ENCODE data around the gene ADSS1. TPM values are rescaled to one million over a fixed set of nuclear protein-coding genes. Genes with fewer than 3 reads are reported as not detected.
A peak's percentile ranks its signal among the peaks of the same experiment; 100 is the strongest.

Gene ADSS1
- total RNA-seq, 1 donor = 4.3 TPM

GRCh38 chr14:104752735-104753527 lies 28.9 kb downstream of the ADSS1 start, which contains the start of gene SIVA1:
SIVA1 (plus strand) TSS chr14:104753147; CDS start chr14:104753202, 55 bp downstream.
- Histone ChIP-seq H3K9me3 (ENCODE audit: low read depth, low read length) (no peaks in the 10 kb centered on the region), H3K4me3 (ENCODE audit: insufficient read depth, low read length) (peak within 1 kb of the TSS; percentile 99), H3K36me3 (ENCODE audit: insufficient read depth, low read length) (peaks cover 22% of the 10 kb centered on the region), H4K20me1 (ENCODE audit: insufficient read depth, low read length) (peaks cover 35% of the 10 kb centered on the region), H3K4me2 (ENCODE audit: insufficient read depth, low read length) (peak within 1 kb of the TSS; percentile 97), H3K27ac (ENCODE audit: low read depth, low read length) (peak within 1 kb of the TSS; percentile 91), H2AFZ (ENCODE audit: low read length) (peak within 1 kb of the TSS; percentile 98), H3K27me3 (ENCODE audit: insufficient read depth, low read length) (no peaks in the 10 kb centered on the region), H3K79me2 (ENCODE audit: insufficient read depth, low read length) (peaks cover 50% of the 10 kb centered on the region), H3K4me1 (ENCODE audit: insufficient read depth, low read length) (peaks cover 28% of the 10 kb centered on the region)
- TF ChIP-seq, protein P1, sequence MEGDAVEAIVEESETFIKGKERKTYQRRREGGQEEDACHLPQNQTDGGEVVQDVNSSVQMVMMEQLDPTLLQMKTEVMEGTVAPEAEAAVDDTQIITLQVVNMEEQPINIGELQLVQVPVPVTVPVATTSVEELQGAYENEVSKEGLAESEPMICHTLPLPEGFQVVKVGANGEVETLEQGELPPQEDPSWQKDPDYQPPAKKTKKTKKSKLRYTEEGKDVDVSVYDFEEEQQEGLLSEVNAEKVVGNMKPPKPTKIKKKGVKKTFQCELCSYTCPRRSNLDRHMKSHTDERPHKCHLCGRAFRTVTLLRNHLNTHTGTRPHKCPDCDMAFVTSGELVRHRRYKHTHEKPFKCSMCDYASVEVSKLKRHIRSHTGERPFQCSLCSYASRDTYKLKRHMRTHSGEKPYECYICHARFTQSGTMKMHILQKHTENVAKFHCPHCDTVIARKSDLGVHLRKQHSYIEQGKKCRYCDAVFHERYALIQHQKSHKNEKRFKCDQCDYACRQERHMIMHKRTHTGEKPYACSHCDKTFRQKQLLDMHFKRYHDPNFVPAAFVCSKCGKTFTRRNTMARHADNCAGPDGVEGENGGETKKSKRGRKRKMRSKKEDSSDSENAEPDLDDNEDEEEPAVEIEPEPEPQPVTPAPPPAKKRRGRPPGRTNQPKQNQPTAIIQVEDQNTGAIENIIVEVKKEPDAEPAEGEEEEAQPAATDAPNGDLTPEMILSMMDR (IDR thresholded peaks at IDR 0.05; ENCODE audit: extremely low read depth, low read depth, low read length) = no peak
- peak; percentile 100 for DNase-seq (ENCODE audit: insufficient read length, low spot score, missing footprints)

DNA sequence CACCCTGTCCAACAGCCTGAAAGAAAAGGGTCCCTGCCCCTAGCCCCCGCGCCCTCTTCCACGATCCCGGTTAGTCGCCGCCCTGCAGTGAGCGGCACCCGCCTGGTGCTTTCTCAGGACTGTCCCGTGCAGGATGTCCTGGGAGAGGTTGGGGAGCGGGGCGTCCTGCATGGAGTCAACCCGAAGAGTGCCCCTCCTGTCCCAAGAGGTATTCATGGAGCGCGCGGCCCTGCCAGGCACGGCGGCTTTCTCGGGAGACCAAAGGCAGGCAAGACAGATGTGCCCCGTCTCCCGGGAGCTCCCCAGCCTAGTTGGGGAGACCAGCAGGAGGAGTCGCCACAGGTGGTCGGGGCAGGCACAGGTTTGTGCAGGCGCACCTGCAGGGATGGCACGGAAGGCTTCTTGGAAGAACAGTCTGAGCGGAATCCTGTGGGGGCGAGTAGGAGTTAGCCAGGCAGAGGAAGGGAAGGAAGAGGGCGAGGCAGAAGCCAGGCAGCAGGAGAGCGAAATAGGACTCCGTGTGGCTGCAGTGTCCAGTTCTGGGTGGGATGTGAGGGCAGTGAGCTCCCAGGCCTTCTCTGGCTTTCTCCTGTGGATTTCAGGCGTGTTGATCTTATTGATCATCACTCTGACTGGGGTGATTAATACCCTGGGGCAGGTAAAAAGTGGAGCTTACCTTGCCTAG lies 29.6 kb downstream of the ADSS1 start:
- peak; percentile 76 for DNase-seq (ENCODE audit: insufficient read length, low spot score, missing footprints)
- H3K36me3 ChIP-seq (ENCODE audit: insufficient read depth, low read length) = peaks cover 26% of the 10 kb centered on the region
- peaks cover 54% of the 10 kb centered on the region for H3K79me2 ChIP-seq (ENCODE audit: insufficient read depth, low read length)
- peak overlapping the region; percentile 97 for H3K4me2 ChIP-seq (ENCODE audit: insufficient read depth, low read length)
- peak overlapping the region; percentile 99 for H3K4me3 ChIP-seq (ENCODE audit: insufficient read depth, low read length)
- H3K27ac ChIP-seq (ENCODE audit: low read depth, low read length) = peak overlapping the region; percentile 91
- H2AFZ ChIP-seq (ENCODE audit: low read length) = peak overlapping the region; percentile 65
- H3K9me3 ChIP-seq (ENCODE audit: low read depth, low read length) = no peaks in the 10 kb centered on the region
- no peaks in the 10 kb centered on the region for H3K27me3 ChIP-seq (ENCODE audit: insufficient read depth, low read length)
- H3K4me1 ChIP-seq (ENCODE audit: insufficient read depth, low read length) = peaks cover 27% of the 10 kb centered on the region
- peaks cover 39% of the 10 kb centered on the region for H4K20me1 ChIP-seq (ENCODE audit: insufficient read depth, low read length)
- TF ChIP-seq, protein P1 (IDR thresholded peaks at IDR 0.05; ENCODE audit: extremely low read depth, low read depth, low read length) = no peak

DNA sequence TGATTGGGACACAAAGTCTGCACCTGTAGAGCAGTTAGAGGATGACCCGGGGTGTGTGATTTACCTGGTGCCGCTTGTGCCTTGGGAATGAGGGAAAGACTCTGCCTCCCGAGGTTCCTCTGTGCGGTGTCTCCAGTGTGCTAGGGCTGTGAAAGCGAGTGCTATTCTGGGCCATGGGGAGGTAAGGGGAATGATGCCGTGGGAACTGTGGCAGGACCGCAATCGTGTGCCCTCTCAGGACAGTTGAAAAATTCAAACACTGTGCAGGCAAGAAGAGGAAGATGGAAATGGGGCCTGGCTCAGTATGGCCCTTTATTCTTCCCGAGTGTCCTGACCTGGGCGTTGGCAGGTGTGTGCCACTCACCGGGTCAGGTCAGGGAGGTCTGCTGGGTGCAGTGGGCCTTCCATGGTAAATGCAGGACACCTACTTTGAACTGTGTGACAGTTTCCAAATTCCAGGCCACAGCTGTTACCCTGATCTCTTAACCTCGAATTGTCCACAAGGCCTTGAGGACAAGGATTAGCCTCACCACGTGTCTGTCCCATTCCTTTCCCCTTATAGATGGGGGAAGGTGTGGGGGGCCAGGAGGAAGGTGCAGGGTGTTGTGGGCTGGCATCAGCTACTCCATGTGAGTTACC lies 30.3 kb downstream of the ADSS1 start:
- Histone ChIP-seq H3K27me3 (ENCODE audit: insufficient read depth, low read length) (no peaks in the 10 kb centered on the region), H3K79me2 (ENCODE audit: insufficient read depth, low read length) (peaks cover 60% of the 10 kb centered on the region), H3K27ac (ENCODE audit: low read depth, low read length) (peak overlapping the region; percentile 91), H2AFZ (ENCODE audit: low read length) (no peak overlapping the region), H3K4me3 (ENCODE audit: insufficient read depth, low read length) (peak overlapping the region; percentile 99), H3K4me1 (ENCODE audit: insufficient read depth, low read length) (peaks cover 21% of the 10 kb centered on the region), H3K36me3 (ENCODE audit: insufficient read depth, low read length) (peaks cover 31% of the 10 kb centered on the region), H3K9me3 (ENCODE audit: low read depth, low read length) (no peaks in the 10 kb centered on the region), H4K20me1 (ENCODE audit: insufficient read depth, low read length) (peaks cover 43% of the 10 kb centered on the region), H3K4me2 (ENCODE audit: insufficient read depth, low read length) (peak overlapping the region; percentile 97)
- TF ChIP-seq, protein P1 (IDR thresholded peaks at IDR 0.05; ENCODE audit: extremely low read depth, low read depth, low read length) = no peak
- peak; percentile 26 for DNase-seq (ENCODE audit: insufficient read length, low spot score, missing footprints)
